GM19025 (cell line): ENCODE data around the gene TBCK.
"Not testable (repeated sequence)": the region's sequence is repeated elsewhere in the genome, so short reads cannot be mapped to it uniquely, and the experiment has no call there.

Experiments used
- ATAC-seq: cut with Tn5 transposase; IDR thresholded peaks from one replicate; pipeline ENCODE4 v1.9.1; 2021; ENCODE audit warnings: mild to moderate bottlenecking, low read depth, moderate library complexity; ENCODE audit not compliant: unreplicated experiment

The TBCK gene

DNA sequence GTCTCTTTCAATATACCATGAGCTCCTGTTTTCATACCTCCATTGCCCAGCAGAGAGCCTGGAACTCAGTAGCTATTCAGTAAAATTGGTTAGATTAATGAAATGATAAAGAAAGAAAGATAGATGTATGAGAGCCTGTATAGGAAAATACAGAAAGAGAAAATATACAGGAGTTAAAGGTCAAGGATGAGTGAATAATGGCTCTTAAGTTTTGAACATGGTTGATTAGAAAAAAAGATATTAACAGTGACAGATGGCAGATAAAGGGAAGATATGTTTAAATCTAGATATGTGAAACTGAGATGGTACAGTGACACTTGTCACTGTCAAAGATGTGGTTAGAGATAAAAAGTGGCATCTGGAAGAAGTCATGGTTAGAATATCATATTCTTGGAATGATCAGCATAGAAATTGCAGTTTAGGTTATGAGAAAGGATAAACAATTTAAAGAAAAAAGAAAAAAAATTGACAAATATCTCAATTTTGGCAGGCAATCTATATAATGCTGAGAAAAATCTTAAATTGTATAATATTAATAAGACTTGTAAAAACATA is 179.2 kb downstream of the TBCK start:
- no peak for ATAC-seq

DNA sequence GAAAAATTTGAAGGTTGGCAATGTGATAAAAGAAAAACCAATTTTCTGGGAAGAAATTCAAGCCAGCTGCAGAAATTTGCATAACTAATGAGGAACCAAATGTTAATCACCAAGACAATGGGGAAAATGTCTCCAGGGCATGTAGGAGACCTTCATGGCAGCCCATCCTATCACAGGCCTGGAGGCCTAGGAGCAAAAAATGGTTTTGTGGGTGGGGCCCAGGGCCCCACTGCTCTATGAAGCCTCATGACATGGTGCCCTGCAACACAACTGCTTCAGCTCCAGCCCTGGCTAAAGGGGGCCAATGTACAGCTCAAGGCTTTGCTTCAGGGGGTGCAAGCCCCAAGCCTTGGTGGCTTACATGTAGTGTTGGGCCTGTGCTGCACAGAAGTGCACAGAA is 184.0 kb downstream of the TBCK start:
- no peak for ATAC-seq

DNA sequence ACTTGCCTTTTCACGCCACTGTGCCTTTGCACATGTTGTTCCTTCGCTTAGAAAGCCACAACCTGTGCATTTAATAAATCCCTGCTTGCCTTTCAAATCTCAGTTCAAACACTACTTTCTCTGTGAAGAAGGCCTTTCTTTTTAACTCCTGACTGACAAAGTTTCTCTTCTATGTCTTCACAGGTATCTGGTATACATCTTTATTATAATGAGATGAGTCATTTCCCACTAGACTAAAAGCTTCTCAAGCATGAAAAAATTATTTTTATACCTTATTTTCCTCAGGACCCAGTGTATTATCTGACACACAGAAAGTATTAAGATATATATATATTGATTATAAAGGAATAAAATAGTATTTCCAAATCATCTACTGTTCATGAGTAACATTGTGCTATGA is 189.9 kb downstream of the TBCK start:
- no peak for ATAC-seq

DNA sequence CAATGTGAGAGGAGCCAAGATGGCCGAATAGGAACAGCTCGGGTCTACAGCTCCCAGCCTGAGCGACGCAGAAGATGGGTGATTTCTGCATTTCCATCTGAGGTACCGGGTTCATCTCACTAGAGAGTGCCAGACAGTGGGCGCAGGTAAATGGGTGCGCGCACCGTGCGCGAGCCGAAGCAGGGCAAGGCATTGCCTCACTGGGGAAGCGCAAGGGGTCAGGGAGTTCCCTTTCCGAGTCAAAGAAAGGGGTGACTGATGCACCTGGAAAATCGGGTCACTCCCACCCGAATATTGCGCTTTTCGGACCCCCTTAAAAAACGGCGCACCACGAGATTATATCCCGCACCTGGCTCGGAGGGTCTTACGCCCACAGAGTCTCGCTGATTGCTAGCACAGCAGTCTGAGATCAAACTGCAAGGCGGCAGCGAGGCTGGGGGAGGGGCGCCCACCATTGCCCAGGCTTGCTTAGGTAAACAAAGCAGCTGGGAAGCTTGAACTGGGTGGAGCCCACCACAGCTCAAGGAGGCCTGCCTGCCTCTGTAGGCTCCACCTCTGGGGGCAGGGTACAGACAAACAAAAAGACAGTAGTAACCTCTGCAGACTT is 196.0 kb downstream of the TBCK start:
- ATAC-seq = not testable (repeated sequence)

DNA sequence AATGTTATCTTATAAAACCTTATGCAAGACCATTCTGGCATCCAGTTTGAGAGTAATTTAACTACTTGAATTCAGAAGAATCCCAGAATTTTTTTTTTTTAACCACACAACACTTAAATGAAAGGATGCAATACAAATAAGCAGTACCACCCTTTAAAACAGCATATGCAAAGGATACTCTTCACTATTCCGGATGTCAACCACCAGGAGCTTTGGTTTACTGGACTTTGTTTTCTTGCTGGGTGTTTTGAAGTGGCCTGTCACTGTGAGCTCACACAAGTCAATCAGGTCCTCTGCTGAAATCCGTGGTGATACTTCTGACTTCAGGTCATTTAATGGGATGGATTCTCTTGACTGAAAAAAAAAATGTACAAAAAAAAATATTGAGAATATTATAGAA is 200.0 kb downstream of the TBCK start:
- ATAC-seq = no peak

DNA sequence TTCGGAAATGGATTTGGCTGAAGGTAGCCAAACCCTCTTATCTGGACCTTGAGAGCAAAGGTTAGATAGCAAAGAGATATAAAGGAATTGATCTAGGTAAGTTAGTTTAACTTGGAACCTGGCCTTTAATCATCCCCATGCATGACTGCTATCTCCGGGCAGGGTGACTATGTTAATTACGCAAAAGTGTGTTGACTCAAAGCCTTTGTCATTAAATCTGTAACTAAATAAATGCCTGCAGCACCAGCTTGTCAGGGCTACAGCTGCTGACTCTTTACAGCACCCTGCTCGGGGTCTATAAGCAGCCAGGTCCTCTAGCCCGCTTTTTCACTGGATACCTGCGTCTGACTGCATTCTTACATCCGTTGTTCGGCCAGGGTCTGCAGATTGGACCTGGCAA is 201.7 kb downstream of the TBCK start:
- no peak for ATAC-seq

DNA sequence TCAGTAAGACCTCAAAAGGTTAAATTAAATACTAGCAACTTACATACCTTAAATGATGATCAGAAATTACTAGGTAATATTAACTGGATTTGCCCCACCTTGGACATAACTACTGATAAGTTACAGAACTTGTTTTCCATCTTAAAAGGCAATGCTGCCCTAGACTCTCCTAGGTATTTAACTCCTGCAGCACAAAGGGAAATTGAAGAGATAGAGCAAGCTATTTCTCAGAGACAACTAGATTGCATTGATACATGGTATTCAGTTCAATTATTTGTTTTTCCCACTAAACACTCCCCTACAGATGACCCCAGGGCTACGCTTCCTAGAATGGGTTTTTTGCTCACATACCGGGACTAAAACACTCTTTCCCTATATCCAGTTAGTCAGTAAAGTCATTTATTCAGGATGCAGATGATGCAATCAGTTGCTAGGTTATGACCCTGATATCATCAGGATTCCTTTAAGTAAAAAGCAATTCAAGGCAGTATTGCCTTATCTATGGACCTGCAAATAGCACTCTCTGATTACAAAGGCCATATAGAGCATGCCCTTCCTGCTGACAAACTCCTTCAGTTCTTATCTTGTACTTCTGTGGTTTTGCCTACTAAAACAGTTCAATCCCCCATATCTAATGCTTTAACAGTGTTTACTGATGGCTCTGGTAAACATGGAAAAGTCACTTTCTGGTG is 204.1 kb downstream of the TBCK start:
- not testable (repeated sequence) for ATAC-seq

DNA sequence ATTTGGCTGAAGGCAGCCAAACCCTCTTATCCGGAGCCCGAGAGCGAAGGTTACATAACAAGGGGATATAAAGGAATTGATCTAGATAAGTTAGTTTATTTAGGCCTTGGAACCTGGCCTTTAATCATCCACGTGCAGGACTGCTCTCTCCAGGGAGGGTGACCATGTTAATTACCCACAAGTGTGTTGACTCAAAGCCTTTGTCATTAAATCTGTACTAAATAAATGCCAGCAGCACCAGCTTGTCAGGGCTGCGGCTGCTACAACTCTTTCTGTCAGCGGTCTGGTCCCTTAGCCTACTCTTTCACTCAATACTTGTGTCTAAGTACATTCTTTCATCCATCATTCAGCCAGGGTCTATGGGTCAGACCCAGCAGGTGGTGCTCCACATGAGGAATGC is 206.1 kb downstream of the TBCK start:
- ATAC-seq = no peak

DNA sequence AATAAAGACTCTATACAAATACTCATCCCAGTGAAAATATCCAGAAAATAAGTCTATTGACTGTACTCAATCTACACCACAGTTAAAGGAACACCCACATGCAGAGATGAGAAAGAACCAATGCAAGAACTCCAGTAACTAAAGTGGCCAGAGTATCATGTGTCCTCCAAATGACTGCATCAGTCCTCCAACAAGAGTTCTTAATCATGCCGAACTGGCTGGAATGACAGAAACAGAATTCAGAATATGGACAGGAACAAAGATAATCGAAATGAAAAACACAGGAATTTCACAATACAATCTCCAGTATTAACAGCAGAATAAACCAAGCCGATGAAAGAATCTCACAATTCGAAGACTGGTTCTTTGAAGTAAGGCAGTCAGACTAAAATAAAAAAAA is 210.3 kb downstream of the TBCK start:
- no peak for ATAC-seq

DNA sequence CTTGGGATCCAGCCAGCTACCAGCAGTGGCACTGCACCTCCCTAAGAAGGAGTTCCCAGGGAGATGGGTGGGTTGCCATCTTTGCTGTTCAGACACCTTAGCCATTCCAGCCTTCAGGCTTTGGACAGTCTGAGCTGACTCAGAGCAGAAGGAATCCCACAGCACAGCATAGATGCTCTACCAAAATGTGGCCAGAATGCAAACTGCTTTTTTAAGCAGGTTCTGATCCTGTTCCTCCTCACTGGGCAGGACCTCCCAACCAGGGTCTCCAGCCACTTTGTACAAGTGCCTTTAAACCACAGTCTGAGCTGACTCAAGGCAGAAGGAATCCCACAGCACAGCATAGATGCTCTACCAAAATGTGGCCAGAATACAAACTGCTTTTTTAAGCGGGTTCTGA is 211.7 kb downstream of the TBCK start:
- no peak for ATAC-seq

DNA sequence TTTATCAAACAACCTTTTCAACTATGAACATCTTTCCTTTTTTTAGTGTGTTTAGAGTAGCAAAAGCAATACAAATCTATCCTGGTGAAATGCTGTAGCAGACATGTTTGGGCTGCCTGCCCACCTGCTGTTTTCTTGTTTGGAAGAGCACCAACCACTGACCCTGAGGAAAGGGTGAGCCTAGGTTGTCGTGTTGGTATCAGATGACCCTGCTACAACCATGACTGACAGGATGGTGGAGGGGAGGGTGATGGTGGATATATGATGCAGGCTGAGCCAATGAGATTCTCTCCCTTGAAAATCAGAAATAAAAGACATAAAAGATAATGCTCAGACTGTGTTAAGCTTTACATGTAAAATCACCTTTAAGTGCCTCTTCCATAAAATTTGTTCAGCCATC is 219.6 kb downstream of the TBCK start:
- no peak for ATAC-seq

DNA sequence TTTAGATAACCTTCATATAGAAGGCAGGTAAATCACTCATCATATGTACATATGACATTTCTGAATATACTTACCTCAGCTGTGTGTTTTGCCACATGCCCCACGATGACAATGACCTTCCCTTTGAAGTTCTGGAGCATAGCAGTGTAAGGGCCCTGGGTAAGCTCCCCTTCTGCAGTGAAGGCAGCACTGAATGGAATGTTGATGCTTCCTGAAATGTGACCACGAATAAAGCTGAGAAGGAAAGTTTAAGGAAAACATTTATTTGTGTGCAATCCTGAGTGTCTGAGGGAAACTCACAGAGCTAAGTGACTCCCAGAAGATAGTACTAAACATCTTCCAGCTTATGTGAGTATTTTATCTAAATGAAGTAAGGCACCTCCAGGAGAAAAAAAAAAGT is 220.6 kb downstream of the TBCK start:
- no peak for ATAC-seq

DNA sequence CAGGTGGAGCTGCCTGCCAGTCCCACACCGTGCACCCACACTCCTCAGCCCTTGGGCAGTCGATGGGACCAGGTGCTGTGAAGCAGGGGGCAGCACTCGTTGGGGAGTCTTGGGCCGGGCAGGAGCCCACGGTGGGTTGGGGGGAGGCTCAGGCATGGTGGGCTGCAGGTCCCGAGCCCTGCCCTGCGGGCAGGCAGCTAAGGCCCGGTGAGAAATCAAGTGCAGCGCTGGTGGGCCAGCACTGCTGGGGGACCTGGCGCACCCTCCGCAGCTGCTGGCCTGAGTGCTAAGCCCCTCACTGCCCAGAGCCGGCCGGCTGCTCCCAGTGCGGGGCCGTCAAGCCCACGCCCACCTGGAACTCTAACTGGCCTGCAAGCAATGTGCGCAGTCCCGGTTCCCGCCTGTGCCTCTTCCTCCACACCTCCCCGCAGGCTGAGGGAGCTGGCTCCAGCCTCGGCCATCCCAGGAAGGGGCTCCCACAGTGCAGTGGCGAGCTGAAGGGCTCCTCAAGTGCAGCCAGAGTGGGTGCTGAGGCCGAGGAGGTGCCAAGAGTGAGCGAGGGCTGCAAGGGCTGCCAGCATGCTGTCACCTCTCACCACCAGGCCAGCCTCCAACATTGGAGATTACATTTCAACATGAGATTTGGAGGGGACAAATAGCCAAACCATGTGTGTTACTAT is 223.5 kb downstream of the TBCK start:
- ATAC-seq = no peak

DNA sequence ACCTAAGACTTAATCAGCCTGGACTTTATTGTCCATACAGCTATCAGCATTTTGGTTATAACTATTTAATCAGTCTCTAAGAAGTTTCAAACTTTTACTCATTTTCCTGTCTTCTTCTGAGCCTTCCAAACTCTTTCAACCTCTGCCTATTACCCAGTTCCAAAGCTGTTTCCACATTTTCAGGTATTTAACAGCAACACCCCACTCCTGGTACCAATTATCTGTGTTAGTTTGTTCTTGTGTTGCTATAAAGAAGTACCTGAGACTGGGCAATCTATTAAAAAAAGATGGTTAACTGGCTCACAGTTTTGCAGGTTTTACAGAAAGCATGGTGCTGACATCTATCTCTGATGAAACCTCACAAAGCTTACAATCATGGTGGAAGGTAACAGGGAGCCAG is 225.2 kb downstream of the TBCK start:
- no peak for ATAC-seq

DNA sequence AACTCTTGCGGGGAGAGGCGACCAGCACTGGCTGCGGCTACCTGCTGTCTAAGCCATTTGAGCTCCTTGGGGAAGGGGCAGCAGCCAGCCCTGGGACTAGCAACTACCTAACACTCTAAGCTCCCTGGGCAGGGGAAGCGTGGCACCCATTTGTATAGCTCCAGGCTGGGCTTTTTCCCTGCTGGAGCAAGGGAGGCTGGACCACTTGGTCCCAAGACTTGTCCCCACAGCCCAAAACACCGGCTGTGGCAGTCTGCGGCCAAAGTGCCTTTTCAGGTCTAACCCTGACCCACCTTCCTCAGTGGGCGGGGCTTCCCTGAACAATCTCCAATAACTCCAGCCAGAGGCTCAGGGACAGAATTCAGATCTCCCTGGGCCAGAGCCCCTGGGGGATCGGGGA is 232.9 kb downstream of the TBCK start:
- ATAC-seq = no peak

DNA sequence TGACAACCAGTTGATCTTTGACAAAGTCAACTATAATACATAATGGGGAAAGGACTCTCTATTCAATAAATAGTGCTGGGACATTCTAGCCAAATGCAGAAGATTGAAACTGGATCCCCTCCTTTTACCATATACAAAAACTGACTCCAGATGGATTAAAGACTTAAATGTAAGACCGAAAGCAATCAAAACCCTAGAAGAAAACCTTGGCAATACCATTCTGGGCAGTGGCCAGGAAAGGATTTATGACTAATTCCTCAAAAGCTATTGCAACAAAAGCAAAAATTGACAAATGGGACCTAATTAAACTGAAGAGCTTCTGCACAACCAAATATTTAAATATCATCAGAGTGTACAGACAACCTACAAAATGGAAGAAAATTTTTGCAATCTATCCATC is 235.6 kb downstream of the TBCK start:
- ATAC-seq = no peak

DNA sequence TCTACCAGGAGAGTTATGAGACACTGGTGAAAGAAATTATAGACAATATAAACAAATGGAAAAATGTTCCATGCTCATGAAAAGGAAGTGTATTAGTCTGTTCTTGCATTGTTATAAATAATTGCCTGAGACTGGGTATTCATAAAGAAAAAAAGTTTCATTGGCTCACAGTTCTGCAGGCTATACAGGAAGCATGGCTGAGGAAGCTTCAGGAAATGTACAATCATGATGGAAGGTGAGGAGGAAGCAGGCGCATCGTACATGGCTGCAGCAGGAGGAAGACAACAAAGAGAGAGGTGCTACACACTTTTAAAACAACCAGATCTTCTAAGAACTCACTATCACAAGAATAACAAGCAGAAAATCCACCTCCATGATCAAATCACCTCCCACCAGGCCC is 236.4 kb downstream of the TBCK start:
- no peak for ATAC-seq

DNA sequence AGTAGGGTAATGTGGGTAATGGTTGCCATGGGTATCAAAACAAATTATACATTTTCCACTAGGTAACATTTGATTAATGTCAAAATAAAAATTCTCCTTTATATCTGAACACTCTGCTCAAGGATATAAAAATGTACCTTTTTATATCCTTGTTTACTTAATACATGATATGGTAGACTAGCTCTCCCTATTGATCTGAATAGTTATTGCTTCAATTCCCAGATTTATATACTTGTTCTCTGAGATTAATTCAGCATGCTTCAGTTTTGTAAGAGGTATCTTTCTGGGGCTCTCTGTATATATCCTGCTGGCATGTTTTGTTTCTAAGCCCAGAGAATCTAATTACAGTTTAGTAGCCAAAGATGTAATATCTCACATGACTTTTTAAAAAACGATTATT is 251.0 kb downstream of the TBCK start:
- ATAC-seq = no peak

DNA sequence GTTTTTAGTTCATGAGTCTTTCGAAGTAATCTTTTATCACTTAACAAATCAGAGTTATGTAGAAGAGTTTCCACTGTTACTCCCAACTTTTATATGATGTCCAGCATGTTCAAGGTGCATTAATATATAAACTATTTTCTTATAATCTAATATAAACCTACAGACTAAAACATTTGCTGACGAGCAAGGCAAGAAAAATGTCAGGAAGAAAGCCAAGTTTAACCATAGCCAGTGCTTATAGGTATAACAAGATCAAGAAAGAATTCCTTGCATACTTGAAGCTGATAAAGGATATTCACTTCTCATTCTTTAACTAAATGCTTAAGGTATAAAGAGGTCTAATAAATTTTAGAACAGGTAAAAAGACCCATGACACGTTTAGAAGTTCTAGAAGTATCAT is 253.0 kb downstream of the TBCK start:
- no peak for ATAC-seq

DNA sequence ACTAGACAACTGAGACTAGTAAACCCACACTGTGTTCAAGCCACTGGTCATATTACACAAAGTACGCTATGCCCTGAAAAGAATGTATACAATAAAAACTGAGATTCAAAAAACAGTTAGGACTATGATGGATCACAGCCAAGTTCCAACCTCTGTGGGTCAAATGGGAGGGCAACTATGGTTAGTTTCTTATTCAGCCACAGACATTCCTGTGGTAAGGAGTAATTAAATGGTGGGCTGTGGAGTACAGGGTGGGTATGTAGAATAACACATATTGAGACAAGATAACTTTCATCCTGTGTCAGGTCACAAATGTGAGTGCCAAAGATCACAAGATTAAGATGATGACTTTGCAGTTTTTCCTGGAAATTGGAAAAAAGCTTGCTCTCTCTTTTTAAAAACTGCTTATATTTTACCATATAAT is 253.5 kb downstream of the TBCK start:
- no peak for ATAC-seq

DNA sequence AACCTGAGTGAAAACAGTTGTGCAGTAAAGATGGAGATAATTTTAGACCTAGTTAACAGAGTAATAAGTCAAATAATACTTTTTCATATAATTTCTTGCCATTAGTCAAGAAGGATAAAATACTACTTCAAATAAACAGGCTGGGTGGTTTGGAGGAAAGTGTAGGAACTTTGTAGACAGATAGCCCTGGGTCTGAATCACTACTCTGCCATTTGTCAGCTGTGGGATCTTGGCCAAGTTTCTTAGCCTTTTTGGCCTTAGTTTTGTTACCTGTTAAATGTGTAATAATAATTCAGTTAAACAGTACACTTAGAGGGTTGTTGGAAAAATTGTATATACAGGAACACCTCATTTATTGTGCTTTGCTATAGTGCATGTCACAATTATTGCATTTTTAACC is 257.1 kb downstream of the TBCK start:
- ATAC-seq = no peak

DNA sequence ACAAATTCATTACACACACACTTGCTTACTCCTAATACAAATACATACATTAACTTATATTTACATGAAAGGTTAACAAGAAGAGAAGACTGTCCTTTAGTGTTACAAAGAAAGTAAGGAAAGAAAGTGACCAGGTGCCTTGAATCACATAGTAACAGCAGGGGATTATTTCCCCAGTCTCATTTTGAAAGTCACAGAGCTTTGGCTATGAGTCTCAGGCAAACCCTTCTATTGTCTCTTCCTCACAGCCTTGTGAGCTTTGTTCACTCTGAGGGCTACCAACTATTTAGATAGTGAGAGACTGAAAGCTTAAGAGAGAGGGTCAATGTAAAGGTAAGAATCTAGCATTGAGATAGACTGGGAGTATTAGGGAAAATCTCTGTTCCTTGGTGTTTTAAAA is 259.1 kb downstream of the TBCK start:
- ATAC-seq = no peak
